Panc1 (cell line): Measurements from ENCODE around the gene KIAA1755.

ENCODE experiments used
- POLR2AphosphoS5 ChIP-seq: IDR thresholded peaks from 2 replicates; pipeline ENCODE4 v1.6.1; 2012; ENCODE audit warnings: mild to moderate bottlenecking, low read depth, low read length, moderate library complexity
- SIN3A ChIP-seq: IDR thresholded peaks from 2 replicates; pipeline ENCODE4 v1.6.1; 2012; ENCODE audit warnings: low read depth, mild to moderate bottlenecking, low read length, moderate library complexity, borderline replicate concordance; ENCODE audit not compliant: insufficient read depth
- TCF7L2 ChIP-seq: IDR thresholded peaks from 2 replicates; pipeline ENCODE4 v1.6.1; 2011; ENCODE audit warnings: mild to moderate bottlenecking, low read depth, low read length, inconsistent platforms
- TF ChIP-seq, protein P1 (sequence below): fragments of 450-650 bp; IDR thresholded peaks from 2 replicates; pipeline ENCODE4 v1.5.1; 2017; ENCODE audit warnings: mild to moderate bottlenecking
- TF ChIP-seq, protein P2 (sequence below), 2 experiments: IDR thresholded peaks; 2 replicates each; pipeline ENCODE4 v1.6.1; 2011 to 2012; ENCODE audit warnings: low read depth in 2 of 2, control low read depth in 1 of 2, low read length in 1 of 2, mild to moderate bottlenecking in 1 of 2, moderate library complexity in 1 of 2; ENCODE audit not compliant: insufficient read depth in 1 of 2

DNA sequence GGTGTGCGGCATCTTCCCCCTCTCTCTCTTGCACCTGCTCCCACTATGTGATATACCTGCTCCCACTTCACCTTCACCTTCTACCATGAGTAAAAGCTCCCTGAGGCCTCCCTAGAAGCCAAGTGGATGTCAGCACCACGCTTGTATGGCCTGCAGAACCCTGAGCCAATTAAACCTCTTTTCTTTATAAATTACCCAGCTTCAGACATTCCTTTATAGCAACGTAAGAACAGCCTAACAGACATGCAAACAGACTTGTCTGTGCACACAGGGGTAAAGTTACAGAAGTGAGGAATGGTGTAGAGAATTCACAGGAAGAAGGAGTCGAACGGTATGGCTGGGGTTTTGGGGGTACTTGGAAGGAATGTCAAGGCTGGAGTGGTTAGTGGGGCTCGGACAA lies 80.7 kb downstream of the KIAA1755 start:
- TF ChIP-seq TCF7L2 (no peak), SIN3A (no peak), POLR2AphosphoS5 (no peak)
- TF ChIP-seq, protein P1, sequence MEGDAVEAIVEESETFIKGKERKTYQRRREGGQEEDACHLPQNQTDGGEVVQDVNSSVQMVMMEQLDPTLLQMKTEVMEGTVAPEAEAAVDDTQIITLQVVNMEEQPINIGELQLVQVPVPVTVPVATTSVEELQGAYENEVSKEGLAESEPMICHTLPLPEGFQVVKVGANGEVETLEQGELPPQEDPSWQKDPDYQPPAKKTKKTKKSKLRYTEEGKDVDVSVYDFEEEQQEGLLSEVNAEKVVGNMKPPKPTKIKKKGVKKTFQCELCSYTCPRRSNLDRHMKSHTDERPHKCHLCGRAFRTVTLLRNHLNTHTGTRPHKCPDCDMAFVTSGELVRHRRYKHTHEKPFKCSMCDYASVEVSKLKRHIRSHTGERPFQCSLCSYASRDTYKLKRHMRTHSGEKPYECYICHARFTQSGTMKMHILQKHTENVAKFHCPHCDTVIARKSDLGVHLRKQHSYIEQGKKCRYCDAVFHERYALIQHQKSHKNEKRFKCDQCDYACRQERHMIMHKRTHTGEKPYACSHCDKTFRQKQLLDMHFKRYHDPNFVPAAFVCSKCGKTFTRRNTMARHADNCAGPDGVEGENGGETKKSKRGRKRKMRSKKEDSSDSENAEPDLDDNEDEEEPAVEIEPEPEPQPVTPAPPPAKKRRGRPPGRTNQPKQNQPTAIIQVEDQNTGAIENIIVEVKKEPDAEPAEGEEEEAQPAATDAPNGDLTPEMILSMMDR: no peak
- TF ChIP-seq, protein P2, sequence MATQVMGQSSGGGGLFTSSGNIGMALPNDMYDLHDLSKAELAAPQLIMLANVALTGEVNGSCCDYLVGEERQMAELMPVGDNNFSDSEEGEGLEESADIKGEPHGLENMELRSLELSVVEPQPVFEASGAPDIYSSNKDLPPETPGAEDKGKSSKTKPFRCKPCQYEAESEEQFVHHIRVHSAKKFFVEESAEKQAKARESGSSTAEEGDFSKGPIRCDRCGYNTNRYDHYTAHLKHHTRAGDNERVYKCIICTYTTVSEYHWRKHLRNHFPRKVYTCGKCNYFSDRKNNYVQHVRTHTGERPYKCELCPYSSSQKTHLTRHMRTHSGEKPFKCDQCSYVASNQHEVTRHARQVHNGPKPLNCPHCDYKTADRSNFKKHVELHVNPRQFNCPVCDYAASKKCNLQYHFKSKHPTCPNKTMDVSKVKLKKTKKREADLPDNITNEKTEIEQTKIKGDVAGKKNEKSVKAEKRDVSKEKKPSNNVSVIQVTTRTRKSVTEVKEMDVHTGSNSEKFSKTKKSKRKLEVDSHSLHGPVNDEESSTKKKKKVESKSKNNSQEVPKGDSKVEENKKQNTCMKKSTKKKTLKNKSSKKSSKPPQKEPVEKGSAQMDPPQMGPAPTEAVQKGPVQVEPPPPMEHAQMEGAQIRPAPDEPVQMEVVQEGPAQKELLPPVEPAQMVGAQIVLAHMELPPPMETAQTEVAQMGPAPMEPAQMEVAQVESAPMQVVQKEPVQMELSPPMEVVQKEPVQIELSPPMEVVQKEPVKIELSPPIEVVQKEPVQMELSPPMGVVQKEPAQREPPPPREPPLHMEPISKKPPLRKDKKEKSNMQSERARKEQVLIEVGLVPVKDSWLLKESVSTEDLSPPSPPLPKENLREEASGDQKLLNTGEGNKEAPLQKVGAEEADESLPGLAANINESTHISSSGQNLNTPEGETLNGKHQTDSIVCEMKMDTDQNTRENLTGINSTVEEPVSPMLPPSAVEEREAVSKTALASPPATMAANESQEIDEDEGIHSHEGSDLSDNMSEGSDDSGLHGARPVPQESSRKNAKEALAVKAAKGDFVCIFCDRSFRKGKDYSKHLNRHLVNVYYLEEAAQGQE (IDR thresholded peaks at IDR 0.05; ENCODE audit: insufficient read depth in 1 of 2, low read depth in 2 of 2, low read length in 1 of 2): no peak
